GM20431 (cell line): ENCODE measurements around the gene ZNF195.
"Not testable (repeated sequence)": the region's sequence is repeated elsewhere in the genome, so short reads cannot be mapped to it uniquely, and the experiment has no call there.

Experiments
- in situ Hi-C: fragments of 300-500 bp; cut with MseI, MboI; formaldehyde crosslinking; loops from one replicate; pipeline ENCODE4 v1.15.0; 2020; ENCODE audit warnings: low sequenced_read_pairs; ENCODE audit not compliant: unreplicated experiment

The ZNF195 gene

DNA sequence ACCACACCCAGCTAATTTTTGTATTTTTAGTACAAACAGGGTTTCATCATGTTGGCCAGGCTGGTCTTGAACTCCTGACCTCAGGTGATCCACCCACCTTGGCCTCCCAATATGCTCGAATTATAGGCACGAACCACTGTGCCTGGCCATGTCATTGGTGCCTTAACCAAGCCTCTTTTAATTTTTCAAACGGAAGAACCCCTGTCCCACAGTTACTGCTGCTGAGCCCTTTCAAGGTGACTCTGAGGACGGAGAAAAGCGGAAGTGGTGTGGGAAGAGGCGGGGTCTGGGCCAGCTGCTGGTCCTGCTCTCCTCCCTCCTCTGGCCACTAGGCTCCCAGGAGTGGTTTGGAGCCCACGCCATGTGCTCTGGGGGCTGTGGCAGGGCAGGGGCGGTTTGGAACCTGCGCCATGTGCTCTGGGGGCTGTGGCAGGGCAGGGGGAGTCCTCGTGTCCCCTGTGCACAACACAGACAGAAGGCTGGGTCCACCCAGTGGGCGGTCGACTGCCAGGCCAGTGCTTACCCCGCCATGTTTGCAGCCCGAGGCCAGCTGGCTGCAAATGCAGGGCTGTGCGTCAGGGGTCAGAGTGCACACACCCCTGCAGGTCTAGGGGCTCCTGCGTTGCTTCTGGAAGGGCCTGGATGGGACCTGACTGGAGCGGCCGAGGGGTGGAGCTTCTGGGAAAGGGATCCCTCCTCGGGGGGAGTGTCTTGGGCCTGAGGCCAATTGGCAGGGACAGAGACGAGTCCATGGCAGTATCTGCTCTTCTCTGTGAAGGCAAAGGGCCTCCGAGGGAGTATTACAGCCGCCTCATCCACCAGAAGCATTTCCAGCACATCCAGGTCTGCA lies 25.4 kb upstream of the ZNF195 start:
- in situ Hi-C loops: not testable (repeated sequence)

DNA sequence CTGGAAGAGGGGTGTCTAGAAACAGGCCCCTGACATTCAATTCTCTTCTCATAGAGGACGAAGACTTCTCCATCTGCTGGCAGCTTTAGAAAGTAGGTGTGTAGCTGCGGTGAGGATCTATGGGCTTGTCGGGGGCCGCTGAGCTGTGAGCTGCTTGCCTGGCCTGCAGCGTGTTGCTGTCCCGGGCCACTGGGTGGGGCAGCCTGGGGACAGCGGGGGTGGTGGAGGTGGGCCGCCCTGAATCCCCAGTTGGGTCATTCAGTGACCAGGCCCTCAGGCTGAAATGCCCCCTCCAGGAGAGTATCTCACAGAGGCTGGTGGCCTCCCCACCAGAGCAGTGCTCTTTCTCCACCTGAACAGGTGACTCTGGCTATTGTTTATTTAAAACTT lies 23.9 kb upstream of the ZNF195 start:
- in situ Hi-C loops: not testable (repeated sequence)

- in situ Hi-C loops: not testable (repeated sequence)
Measured at GRCh38 chr11:3402181-3402860, 23.4 kb upstream of the ZNF195 start.

DNA sequence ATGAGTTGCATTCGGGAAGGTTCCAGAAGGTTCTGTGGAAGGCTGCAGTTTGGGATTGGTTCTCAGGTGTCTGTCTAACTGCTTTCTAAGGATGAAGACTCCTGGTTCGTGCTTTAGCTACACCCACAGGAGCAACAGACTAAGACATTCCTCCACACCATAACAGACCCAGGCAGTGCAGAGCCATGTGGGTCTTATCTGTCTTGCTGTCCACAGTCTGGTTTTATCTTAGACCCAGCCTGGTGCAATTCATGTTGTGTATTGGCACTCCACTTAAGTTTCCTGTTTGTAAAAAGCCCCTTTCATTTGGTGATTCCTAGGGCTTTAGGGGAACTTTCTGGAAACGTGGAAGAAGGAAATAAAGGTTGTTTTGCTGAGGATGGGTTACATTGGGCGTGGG lies 22.1 kb upstream of the ZNF195 start:
- in situ Hi-C loops: not testable (repeated sequence)

DNA sequence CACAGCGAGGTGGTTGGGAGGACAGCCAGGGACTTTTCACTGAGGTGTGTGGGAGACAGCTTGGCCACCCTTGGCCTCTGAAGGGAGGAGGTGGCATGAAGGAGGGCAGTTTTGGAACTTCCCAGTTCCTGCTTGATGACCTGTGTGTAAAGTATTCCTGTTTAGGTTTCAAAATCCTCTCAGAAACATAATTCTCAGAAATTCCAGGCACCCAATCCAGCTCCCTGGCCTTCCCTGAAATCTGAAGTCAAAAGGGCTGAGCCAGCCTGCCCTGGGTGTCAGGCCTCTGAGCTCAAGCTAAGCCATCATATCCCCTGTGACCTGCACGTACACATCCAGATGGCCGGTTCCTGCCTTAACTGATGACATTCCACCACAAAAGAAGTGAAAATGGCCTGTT lies 19.6 kb upstream of the ZNF195 start:
- in situ Hi-C loops: not testable (repeated sequence)

DNA sequence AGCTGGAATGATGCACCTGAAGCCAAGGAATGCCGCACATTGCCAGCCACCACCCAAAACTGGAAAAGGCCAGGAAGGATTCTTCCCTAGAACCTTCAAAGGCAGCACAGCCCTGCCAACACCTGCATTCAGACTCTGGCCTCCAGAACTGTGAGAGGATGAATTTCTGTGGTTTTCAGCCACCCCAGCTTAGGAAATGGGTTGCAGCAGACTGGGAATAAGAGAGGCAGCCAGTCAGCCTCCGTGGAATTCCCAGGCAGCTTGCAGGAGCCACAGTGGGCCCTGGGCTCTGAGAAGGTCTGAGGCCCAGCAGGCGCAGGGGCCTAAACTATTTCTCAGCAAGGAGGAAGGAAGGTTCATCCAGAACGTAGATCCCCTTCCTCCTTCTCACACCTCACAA lies 19.2 kb upstream of the ZNF195 start:
- in situ Hi-C loops: not testable (repeated sequence)

DNA sequence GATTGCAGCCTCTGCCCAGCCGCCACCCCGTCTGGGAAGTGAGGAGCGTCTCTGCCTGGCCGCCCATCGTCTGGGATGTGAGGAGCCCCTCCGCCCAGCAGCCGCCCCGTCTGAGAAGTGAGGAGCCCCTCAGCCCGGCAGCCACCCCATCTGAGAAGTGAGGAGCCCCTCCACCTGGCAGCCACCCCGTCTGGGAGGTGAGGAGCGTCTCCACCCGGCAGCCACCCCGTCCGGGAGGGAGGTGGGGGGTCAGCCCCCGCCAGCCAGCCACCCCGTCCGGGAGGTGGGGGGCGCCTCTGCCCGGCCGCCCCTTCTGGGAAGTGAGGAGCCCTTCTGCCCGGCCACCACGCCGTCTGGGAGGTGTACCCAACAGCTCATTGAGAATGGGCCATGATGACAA lies 18.3 kb upstream of the ZNF195 start:
- in situ Hi-C loops: not testable (repeated sequence)

DNA sequence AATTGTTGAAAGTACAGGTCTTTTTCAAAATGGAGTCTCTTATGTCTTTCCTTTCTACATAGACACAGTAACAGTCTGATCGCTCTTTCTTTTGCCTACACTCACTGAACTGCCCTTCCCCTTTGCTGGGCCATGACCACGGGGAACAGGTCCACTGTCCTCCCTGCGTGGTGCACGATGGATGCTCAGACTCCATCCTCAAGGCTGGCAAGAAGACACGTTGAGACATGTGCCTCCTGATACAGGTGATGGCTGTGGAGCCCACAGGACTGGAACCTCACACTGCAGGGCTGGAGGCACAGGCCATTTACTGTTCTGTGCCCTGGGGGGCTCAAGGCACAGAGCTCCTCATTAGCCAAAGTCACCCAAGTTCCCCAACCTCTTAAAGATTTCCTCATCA lies 16.5 kb upstream of the ZNF195 start:
- in situ Hi-C loops: not testable (repeated sequence)

- in situ Hi-C loops: not testable (repeated sequence)
Measured at GRCh38 chr11:3394956-3395355, 16.0 kb upstream of the ZNF195 start.

DNA sequence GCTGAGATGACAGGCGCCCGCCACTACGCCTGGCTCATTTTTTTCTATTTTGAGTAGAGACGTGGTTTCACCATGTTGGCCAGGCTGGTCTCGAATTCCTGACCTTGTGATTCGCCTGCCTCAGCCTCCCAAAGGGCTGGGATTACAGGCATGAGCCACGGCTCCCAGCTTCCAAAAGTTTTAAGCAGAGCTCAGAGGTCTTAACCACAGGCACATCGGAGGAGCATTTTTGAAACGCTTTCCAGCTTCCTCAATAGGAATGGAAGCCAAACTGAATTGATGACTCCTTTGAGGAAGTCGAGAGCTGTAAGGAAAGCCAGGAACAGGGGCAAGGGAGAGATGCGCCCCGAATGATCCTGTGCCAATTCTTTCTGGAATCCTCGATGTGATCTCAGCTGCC lies 14.5 kb upstream of the ZNF195 start:
- in situ Hi-C loops: not testable (repeated sequence)

DNA sequence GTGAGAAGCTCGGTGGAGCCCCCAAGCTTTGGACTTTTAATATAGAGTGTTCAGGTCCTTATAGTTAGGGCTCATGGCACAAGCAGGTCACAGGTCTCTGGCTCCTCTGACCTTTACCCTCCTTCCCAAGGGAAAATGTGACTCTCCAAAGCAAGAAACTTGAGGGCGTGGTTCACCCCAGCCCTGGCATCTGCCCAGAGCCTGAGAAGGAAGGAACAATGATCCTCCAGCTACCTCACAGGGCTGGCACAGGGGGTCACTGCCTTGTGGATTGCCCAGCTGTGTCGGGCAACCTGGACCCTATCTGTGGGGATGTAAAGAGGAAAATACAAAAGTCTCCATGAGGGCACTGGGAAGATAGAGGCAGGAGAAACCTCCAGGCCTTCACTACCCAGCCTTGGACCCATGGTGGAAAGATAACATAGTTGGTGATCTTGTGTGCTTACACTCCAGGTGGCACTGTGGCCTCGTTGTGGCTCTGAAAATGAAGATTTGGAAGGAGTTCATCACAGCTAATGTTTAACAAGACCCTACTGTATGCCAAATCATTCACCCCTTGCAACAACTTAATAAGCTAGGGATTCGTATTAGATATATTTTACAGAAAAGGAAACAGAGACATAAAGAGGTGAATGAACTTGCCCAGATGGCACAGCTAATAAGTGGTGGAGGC lies 3.8 kb upstream of the ZNF195 start:
- in situ Hi-C loops: no loop called here

GRCh38 chr11:3381794-3382193 lies 2.8 kb upstream of the ZNF195 start:
- in situ Hi-C loops: no loop called here

- in situ Hi-C loops: no loop called here
Measured at GRCh38 chr11:3380706-3381545, 2.0 kb upstream of the ZNF195 start.

GRCh38 chr11:3375552-3375951 lies 3.4 kb downstream of the ZNF195 start:
- in situ Hi-C loops: no loop called here

DNA sequence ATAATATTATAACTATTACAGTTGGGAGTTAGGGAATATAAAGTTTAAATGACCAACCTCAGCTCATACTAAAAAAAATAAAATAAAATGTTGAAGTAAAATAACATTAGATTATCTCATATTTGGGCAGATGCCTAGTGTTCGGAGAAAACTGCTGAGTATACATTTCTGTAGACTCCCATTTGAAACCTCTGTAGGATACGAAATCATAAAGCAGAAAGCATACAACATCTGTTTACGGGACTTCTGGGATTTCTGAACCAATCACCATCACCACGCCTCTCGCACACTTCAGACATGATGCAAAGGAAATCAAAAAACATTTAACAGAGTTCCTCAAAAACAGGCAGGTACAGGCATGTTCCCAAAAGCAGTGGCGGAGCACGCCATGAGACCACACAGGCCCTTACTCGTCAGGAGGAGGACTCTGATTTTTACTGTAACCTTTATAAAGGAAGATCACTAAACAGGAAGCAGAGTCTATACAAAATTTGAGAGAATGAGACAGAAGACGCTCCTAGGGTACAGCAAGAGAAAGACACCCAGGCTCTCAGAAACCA lies 8.6 kb downstream of the ZNF195 start:
- in situ Hi-C loops: no loop called here

- in situ Hi-C loops: no loop called here
Measured at GRCh38 chr11:3369366-3369765, 9.6 kb downstream of the ZNF195 start.

GRCh38 chr11:3368199-3368598 lies 10.7 kb downstream of the ZNF195 start:
- in situ Hi-C loops: no loop called here

GRCh38 chr11:3367221-3367620 lies 11.7 kb downstream of the ZNF195 start:
- in situ Hi-C loops: no loop called here

DNA sequence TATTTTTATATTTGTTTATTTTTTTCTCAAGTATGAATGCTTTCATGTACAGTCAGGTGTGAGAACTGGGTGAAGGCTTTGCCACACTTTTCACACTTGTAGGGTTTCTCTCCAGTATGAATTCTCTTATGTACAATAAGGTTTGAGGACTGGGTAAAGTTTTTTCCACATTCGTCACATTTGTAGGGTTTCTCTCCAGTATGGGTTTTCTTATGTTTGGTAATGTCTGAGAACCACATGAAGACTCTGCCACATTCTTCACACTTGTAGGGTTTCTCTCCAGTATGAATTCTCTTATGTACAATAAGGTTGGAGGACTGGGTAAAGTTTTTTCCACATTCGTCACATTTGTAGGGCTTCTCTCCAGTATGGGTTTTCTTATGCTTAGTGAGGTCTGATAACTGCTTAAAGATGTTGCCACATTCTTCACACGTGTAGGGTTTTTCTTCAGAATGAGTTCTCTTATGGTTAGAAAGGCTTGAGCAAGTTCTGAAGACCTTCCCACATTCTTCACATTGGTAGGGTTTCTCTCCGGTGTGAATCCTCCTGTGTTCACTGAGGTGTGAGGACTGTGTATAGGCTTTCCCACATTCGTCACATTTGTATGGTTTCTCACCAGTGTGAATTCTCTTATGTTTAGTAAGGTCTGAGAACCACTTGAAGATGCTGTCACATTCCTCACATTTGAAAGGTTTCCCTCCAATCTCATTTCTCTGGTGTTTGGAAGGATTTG lies 19.7 kb downstream of the ZNF195 start:
- in situ Hi-C loops: no loop called here
